HCT116 (cell line): ENCODE results near the gene CDC14B.

Experiments used
- CBX3 ChIP-seq: IDR thresholded peaks from 2 replicates; pipeline ENCODE4 v1.6.1; 2012; ENCODE audit warnings: low read depth
- EGR1 ChIP-seq: IDR thresholded peaks from 2 replicates; pipeline ENCODE4 v1.6.1; 2012; ENCODE audit warnings: low read depth
- EZH2phosphoT487 ChIP-seq: fragments of 200-600 bp; IDR thresholded peaks from 2 replicates; pipeline ENCODE4 v1.6.1; 2018; ENCODE audit warnings: antibody characterized with exemption, borderline replicate concordance
- POLR2A ChIP-seq: IDR thresholded peaks from 2 replicates; pipeline ENCODE4 v1.7.0; 2011; ENCODE audit warnings: borderline replicate concordance; ENCODE audit not compliant: insufficient read depth, insufficient read length; ENCODE audit errors: extremely low read depth
- POLR2AphosphoS5 ChIP-seq: IDR thresholded peaks from 2 replicates; pipeline ENCODE4 v1.6.1; 2011; ENCODE audit warnings: mild to moderate bottlenecking, low read depth, low read length, moderate library complexity
- RAD21 ChIP-seq: IDR thresholded peaks from 2 replicates; pipeline ENCODE4 v1.6.1; 2012; ENCODE audit warnings: low read depth, mild to moderate bottlenecking
- SP1 ChIP-seq: IDR thresholded peaks from 2 replicates; pipeline ENCODE4 v1.6.1; 2012; ENCODE audit warnings: low read depth
- SRF ChIP-seq: IDR thresholded peaks from 2 replicates; pipeline ENCODE4 v1.6.1; 2012; ENCODE audit warnings: low read depth
- TCF7L2 ChIP-seq: IDR thresholded peaks from 2 replicates; pipeline ENCODE4 v1.7.0; 2011; ENCODE audit warnings: borderline replicate concordance, inconsistent platforms; ENCODE audit not compliant: insufficient read depth, insufficient read length; ENCODE audit errors: extremely low read depth
- ZFX ChIP-seq: fragments of 450-650 bp; IDR thresholded peaks from 2 replicates; pipeline ENCODE4 v1.6.1; 2017
- TF ChIP-seq, protein P1 (sequence below), 3 experiments: fragments of 200-600 bp in 1 of 3; sonication (generic) in 1 of 3; IDR thresholded peaks in 2 of 3; conservative IDR thresholded peaks in 1 of 3; 2 replicates each; pipeline ENCODE4 v1.5.1; 2012 to 2017; ENCODE audit warnings: low read depth in 2 of 3, low read length in 2 of 3, antibody characterized with exemption in 1 of 3, borderline replicate concordance in 1 of 3, control low read depth in 1 of 3, mild to moderate bottlenecking in 1 of 3, mixed read lengths in 1 of 3, mixed run types in 1 of 3, moderate library complexity in 1 of 3; ENCODE audit not compliant: insufficient read depth in 1 of 3
- TF ChIP-seq, protein P2 (sequence below): IDR thresholded peaks from 2 replicates; pipeline ENCODE4 v1.6.1; 2011; ENCODE audit warnings: mild to moderate bottlenecking, low read length, moderate library complexity; ENCODE audit not compliant: insufficient replicate concordance; ENCODE audit errors: extremely low read depth
- TF ChIP-seq, protein P3 (sequence below): IDR thresholded peaks from 2 replicates; pipeline ENCODE4 v1.6.1; 2012
- TF ChIP-seq, protein P4 (sequence below): IDR thresholded peaks from 2 replicates; pipeline ENCODE4 v1.6.1; 2012; ENCODE audit warnings: low read depth

DNA sequence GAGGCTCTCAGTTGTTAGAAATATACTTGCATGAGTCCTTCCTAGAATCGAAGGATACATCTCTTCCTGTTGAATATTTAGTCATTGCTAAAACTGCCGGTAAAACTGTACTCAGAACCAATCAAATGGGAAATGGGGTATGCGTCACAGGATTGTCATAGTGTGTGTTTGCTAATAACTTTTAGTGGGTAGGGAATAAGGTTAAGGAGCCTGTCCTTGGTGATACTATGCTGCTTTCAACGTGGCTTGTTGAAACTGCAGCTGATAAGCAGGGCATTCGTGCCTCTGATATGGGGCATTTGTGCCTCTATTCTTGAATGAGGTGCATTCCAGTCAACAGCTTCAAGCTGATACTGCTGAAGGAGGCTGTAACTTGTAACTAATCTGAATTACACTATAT, 143.1 kb downstream of the CDC14B start:
- no peak for TF ChIP-seq POLR2AphosphoS5
- TF ChIP-seq RAD21 = no peak
- TF ChIP-seq, protein P1, sequence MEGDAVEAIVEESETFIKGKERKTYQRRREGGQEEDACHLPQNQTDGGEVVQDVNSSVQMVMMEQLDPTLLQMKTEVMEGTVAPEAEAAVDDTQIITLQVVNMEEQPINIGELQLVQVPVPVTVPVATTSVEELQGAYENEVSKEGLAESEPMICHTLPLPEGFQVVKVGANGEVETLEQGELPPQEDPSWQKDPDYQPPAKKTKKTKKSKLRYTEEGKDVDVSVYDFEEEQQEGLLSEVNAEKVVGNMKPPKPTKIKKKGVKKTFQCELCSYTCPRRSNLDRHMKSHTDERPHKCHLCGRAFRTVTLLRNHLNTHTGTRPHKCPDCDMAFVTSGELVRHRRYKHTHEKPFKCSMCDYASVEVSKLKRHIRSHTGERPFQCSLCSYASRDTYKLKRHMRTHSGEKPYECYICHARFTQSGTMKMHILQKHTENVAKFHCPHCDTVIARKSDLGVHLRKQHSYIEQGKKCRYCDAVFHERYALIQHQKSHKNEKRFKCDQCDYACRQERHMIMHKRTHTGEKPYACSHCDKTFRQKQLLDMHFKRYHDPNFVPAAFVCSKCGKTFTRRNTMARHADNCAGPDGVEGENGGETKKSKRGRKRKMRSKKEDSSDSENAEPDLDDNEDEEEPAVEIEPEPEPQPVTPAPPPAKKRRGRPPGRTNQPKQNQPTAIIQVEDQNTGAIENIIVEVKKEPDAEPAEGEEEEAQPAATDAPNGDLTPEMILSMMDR (IDR thresholded peaks at IDR 0.05 in 2 of 3, conservative IDR thresholded peaks at IDR 0.05 in 1 of 3; ENCODE audit: borderline replicate concordance in 1 of 3, insufficient read depth in 1 of 3, low read depth in 2 of 3, low read length in 2 of 3) = no peak
- TF ChIP-seq, protein P2, sequence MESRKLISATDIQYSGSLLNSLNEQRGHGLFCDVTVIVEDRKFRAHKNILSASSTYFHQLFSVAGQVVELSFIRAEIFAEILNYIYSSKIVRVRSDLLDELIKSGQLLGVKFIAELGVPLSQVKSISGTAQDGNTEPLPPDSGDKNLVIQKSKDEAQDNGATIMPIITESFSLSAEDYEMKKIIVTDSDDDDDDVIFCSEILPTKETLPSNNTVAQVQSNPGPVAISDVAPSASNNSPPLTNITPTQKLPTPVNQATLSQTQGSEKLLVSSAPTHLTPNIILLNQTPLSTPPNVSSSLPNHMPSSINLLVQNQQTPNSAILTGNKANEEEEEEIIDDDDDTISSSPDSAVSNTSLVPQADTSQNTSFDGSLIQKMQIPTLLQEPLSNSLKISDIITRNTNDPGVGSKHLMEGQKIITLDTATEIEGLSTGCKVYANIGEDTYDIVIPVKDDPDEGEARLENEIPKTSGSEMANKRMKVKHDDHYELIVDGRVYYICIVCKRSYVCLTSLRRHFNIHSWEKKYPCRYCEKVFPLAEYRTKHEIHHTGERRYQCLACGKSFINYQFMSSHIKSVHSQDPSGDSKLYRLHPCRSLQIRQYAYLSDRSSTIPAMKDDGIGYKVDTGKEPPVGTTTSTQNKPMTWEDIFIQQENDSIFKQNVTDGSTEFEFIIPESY = no peak
- TF ChIP-seq TCF7L2 = no peak
- no peak for TF ChIP-seq EGR1
- TF ChIP-seq POLR2A = no peak
- TF ChIP-seq SRF = no peak
- TF ChIP-seq SP1 = no peak
- no peak for TF ChIP-seq CBX3
- TF ChIP-seq ZFX = no peak
- TF ChIP-seq, protein P3, sequence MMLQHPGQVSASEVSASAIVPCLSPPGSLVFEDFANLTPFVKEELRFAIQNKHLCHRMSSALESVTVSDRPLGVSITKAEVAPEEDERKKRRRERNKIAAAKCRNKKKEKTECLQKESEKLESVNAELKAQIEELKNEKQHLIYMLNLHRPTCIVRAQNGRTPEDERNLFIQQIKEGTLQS = no peak
- no peak for TF ChIP-seq EZH2phosphoT487
- TF ChIP-seq, protein P4, sequence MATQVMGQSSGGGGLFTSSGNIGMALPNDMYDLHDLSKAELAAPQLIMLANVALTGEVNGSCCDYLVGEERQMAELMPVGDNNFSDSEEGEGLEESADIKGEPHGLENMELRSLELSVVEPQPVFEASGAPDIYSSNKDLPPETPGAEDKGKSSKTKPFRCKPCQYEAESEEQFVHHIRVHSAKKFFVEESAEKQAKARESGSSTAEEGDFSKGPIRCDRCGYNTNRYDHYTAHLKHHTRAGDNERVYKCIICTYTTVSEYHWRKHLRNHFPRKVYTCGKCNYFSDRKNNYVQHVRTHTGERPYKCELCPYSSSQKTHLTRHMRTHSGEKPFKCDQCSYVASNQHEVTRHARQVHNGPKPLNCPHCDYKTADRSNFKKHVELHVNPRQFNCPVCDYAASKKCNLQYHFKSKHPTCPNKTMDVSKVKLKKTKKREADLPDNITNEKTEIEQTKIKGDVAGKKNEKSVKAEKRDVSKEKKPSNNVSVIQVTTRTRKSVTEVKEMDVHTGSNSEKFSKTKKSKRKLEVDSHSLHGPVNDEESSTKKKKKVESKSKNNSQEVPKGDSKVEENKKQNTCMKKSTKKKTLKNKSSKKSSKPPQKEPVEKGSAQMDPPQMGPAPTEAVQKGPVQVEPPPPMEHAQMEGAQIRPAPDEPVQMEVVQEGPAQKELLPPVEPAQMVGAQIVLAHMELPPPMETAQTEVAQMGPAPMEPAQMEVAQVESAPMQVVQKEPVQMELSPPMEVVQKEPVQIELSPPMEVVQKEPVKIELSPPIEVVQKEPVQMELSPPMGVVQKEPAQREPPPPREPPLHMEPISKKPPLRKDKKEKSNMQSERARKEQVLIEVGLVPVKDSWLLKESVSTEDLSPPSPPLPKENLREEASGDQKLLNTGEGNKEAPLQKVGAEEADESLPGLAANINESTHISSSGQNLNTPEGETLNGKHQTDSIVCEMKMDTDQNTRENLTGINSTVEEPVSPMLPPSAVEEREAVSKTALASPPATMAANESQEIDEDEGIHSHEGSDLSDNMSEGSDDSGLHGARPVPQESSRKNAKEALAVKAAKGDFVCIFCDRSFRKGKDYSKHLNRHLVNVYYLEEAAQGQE = no peak
